AG04449 (cell line): ENCODE measurements around the gene FEM1C.

Experiments used
- CTCF ChIA-PET: fragments of 350-600 bp; formaldehyde crosslinking; extraction: SDS; loops from one replicate; lab custom pipeline; 2021; ENCODE audit warnings: antibody characterized with exemption; lab: Yijun Ruan, JAX
- POLR2A ChIA-PET: fragments of 400-600, 350-600 bp; formaldehyde crosslinking; extraction: SDS; loops from one replicate; lab custom pipeline; 2020; ENCODE audit warnings: antibody characterized with exemption, inconsistent platforms; lab: Yijun Ruan, JAX
- DNase-seq: peaks from one replicate; pipeline ENCODE4 v3.0.0-alpha.2; 2010; ENCODE audit warnings: low read depth, low spot score
- H3K4me3 ChIP-seq: 2 replicates; pipeline ENCODE4 v1.5.1; 2011; ENCODE audit warnings: low read depth, mild to moderate bottlenecking, control low read depth, low read length
- CTCF ChIP-seq: IDR thresholded peaks from one replicate; pipeline ENCODE4 v1.5.1; 2011; ENCODE audit warnings: mild to moderate bottlenecking, moderate library complexity, low read length, control low read depth, inconsistent platforms; ENCODE audit not compliant: insufficient read depth; ENCODE audit errors: missing control alignments

Gene FEM1C

GRCh38 chr5:115556276-115556675, 11.7 kb upstream of the FEM1C start:
- ChIA-PET CTCF (no interaction called here), POLR2A (no interaction called here)
- H3K4me3 ChIP-seq, result no peak overlapping the region
- DNase-seq, result no peak
- TF ChIP-seq CTCF, result no peak

GRCh38 chr5:115555084-115555633, 10.6 kb upstream of the FEM1C start:
- POLR2A ChIA-PET, result no interaction called here
- H3K4me3 ChIP-seq, result no peak overlapping the region
- CTCF ChIA-PET, result interaction anchor here (0.7 to 1.2 kb wide), 2 partner anchors 9 to 32 kb away, joined by 3 read pairs; no protein-coding TSS in a partner anchor
- TF ChIP-seq CTCF, result no peak
- DNase-seq, result no peak

- TF ChIP-seq CTCF, result no peak
- H3K4me3 ChIP-seq, result no peak overlapping the region
- ChIA-PET POLR2A (no interaction called here), CTCF (no interaction called here)
- DNase-seq, result no peak
These were observed 8.5 kb upstream of the FEM1C start for GRCh38 chr5:115553082-115553481.

GRCh38 chr5:115551415-115551814, 6.8 kb upstream of the FEM1C start:
- ChIA-PET CTCF (no interaction called here), POLR2A (interaction anchor here (0.6 kb wide), 1 partner anchor 16 kb away, joined by 3 read pairs; no protein-coding TSS in a partner anchor)
- no peak for DNase-seq

GRCh38 chr5:115549154-115549553, 4.6 kb upstream of the FEM1C start:
- TF ChIP-seq CTCF, result no peak
- DNase-seq, result no peak
- no peak overlapping the region for H3K4me3 ChIP-seq
- ChIA-PET CTCF (no interaction called here), POLR2A (no interaction called here)

More at GRCh38 chr5:115551415-115551814, 6.8 kb upstream of the FEM1C start:
- no peak for TF ChIP-seq CTCF
- H3K4me3 ChIP-seq, result no peak overlapping the region

GRCh38 chr5:115548683-115549082, 4.1 kb upstream of the FEM1C start:
- no peak for DNase-seq
- POLR2A ChIA-PET, result no interaction called here
- CTCF ChIA-PET, result no interaction called here
- no peak for TF ChIP-seq CTCF
- H3K4me3 ChIP-seq, result no peak overlapping the region
